Urothelium cell line (cell line): ENCODE measurements around the gene TRDMT1.

ENCODE experiments used
- DNase-seq: peaks from one replicate; pipeline ENCODE4 v3.0.0; 2011; ENCODE audit warnings: low spot score, mixed read lengths
- FAIRE-seq: peaks from 2 replicates; lab custom pipeline; 2011; peaks lifted over from hg19 to GRCh38; lab: Jason Lieb, UNC

TRDMT1 gene

GRCh38 chr10:17231788-17232187, 30.3 kb upstream of the TRDMT1 start:
- FAIRE-seq = no peak
- no peak for DNase-seq

GRCh38 chr10:17229967-17230682, 28.7 kb upstream of the TRDMT1 start:
- FAIRE-seq (no peak), DNase-seq (peak; percentile 71)

GRCh38 chr10:17229717-17229966, 28.2 kb upstream of the TRDMT1 start:
- FAIRE-seq (no peak), DNase-seq (no peak)

GRCh38 chr10:17229016-17229716, 27.7 kb upstream of the TRDMT1 start:
- FAIRE-seq (no peak), DNase-seq (peak; percentile 92)

- DNase-seq = peak; percentile 93
- FAIRE-seq = peak; percentile 62
Observed at GRCh38 chr10:17228091-17229015, 26.9 kb upstream of the TRDMT1 start, which contains the start of gene VIM. Gene VIM (plus strand): TSS chr10:17228241. CDS start chr10:17229423, 1,182 bp downstream.

- DNase-seq (no peak), FAIRE-seq (no peak)
Observed at GRCh38 chr10:17227367-17228090, 26.1 kb upstream of the TRDMT1 start.

GRCh38 chr10:17226891-17227303, 25.4 kb upstream of the TRDMT1 start:
- FAIRE-seq = peak; percentile 17

GRCh38 chr10:17225808-17226207, 24.3 kb upstream of the TRDMT1 start:
- FAIRE-seq (no peak), DNase-seq (no peak)

More at GRCh38 chr10:17226891-17227303, 25.4 kb upstream of the TRDMT1 start:
- DNase-seq = no peak

- FAIRE-seq (no peak), DNase-seq (no peak)
Observed at GRCh38 chr10:17222329-17222728, 20.9 kb upstream of the TRDMT1 start.

GRCh38 chr10:17220652-17221100, 19.2 kb upstream of the TRDMT1 start:
- FAIRE-seq = no peak
- DNase-seq = no peak

- FAIRE-seq = no peak
- DNase-seq = no peak
Observed at GRCh38 chr10:17219024-17219423, 17.6 kb upstream of the TRDMT1 start.

GRCh38 chr10:17217631-17218232, 16.3 kb upstream of the TRDMT1 start:
- no peak for FAIRE-seq
- DNase-seq = no peak

GRCh38 chr10:17216901-17217395, 15.5 kb upstream of the TRDMT1 start:
- FAIRE-seq (no peak), DNase-seq (no peak)

- DNase-seq = peak; percentile 68
- FAIRE-seq = peak; percentile 90
Observed at GRCh38 chr10:17216217-17216900, 14.9 kb upstream of the TRDMT1 start.

GRCh38 chr10:17215782-17216122, 14.3 kb upstream of the TRDMT1 start:
- no peak for FAIRE-seq
- DNase-seq = no peak

GRCh38 chr10:17214971-17215781, 13.7 kb upstream of the TRDMT1 start:
- FAIRE-seq (no peak), DNase-seq (peak; percentile 69)

GRCh38 chr10:17214526-17214925, 13.1 kb upstream of the TRDMT1 start:
- DNase-seq (no peak), FAIRE-seq (no peak)

- DNase-seq (no peak), FAIRE-seq (no peak)
Observed at GRCh38 chr10:17213646-17214349, 12.3 kb upstream of the TRDMT1 start.
